EH (cell line): ENCODE data around the gene DEPDC4.

Experiments
- DNase-seq: peaks from one replicate; pipeline ENCODE4 v3.0.0-alpha.2; 2015; ENCODE audit warnings: low read depth

Gene DEPDC4

DNA sequence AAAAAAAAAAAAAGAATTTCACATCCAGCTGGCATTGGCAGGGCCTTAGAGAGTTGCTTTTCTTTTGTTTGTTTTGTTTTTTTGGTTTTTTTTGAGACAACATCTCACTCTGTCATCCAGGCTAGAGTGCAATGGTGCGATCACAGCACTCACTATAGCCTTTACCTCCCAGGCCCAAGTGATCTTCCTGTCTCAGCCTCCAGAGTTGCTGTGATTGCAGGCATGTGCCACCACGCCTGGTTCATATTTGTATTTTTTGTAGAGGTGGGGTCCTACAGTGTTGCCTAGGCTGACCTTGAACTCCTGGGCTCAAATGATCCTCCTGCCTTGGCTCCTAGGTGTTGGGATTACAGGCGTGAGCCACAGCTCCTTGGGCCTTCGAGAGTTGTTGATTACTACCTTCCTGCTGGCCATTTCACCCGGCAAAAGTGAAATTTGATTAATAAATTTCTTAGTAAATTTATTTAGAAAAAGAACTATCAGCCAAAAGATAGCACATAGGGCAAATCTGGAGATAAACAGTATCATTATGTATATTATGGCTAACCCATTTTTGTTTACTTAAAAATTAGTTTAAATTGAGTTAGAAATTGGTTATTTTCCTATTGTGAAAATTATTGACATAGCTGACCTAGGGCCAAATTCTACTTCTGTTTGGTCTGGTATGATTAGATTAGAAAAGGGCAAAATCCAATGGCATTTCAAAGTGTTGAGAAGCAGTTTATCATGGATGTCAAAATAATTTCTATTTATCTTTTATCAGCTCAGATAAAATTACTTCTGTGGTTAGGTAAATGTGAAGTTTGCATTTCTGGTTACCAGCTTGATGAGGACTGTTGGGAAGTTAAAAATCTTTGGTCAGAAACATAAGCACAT is 53.6 kb downstream of the DEPDC4 start:
- no peak for DNase-seq

DNA sequence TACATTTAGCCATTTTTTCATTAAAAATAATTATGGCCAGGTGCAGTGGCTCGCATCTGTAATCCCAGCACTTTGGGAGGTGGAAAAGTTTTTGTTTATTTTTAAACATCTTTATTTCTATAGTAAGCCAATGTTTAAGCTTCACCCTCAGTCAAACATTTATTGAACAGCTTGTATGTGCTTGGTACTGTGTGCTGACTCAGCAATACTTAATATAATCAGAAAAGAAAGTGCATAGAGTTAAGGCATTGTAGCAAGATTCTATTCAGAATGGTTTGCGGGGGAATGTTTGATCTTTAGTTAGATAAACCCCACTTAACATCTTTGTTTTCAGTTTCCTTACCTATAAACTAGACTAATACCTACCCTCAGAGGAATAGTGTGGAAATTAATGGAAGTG is 55.2 kb downstream of the DEPDC4 start:
- no peak for DNase-seq

DNA sequence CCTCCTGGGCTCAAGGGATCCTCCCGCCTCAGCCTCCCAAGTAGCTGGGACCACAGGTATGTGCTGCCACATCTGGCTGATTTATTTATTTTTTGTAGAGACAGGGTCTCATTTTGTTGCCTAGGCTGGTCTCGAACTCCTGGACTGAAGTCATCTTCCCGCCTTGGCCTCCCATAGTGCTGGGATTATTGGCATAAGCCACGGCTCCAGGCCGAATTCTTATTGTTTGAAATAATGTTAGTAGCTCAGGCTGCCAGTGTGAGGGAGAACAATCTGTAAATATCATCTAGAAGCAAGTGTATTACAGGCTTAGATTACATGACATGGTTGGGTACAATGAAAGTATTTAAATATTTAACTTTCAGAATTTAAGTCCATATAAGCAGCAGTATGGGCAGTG is 58.0 kb downstream of the DEPDC4 start:
- no peak for DNase-seq

DNA sequence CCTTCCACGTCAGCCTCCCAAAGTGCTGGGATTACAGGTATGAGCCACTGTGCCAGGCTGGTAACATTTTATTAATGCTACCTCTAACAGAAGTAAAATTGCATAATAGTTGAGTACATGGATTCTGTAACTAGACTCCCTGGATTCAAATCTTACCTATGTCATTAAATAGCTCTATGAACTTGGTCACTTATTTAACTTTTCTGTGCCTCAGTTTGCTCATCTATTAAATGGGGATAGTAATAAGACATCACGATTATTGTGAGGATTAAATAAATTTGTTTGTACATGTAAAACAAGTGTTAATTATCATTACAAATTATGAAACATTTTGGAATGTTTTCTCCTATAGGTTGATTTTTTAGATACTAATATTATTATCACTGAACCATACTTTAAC is 59.6 kb downstream of the DEPDC4 start:
- no peak for DNase-seq

DNA sequence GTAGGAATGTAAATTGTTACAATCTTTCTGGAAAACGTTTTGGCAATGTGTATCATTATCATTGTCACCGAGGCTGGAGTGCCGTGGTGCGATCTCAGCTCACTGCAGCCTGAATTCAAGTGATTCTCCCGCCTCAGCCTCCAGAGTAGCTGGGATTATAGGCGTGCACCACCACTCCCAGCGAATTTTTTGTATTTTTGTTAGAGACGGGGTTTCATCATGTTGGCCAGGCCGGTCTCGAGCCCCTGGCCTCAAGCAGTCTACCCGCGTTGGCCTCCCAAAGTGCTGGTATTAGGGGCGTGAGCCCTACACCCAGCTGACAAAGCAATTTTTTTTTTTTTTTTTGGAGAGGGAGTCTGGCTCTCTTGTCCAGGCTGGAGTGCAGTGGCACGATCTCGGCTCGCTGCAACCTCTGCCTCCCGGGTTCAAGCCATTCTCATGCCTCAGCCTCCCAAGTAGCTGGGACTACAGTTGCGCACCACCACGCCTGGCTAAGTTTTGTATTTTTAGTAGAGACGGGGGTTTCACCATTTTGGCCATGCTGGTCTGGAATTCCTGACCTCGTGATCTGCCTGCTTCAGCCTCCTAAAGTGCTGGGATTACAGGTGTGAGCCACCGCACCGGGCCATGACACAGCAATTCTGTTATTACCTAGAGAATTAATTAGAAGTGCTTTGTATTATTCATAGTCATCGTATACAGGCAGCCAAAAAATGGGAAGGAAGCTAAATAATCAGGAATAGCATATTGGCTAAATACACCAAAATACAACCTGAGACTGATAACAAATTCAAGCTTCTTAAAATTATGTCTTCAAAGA is 65.1 kb downstream of the DEPDC4 start:
- no peak for DNase-seq

DNA sequence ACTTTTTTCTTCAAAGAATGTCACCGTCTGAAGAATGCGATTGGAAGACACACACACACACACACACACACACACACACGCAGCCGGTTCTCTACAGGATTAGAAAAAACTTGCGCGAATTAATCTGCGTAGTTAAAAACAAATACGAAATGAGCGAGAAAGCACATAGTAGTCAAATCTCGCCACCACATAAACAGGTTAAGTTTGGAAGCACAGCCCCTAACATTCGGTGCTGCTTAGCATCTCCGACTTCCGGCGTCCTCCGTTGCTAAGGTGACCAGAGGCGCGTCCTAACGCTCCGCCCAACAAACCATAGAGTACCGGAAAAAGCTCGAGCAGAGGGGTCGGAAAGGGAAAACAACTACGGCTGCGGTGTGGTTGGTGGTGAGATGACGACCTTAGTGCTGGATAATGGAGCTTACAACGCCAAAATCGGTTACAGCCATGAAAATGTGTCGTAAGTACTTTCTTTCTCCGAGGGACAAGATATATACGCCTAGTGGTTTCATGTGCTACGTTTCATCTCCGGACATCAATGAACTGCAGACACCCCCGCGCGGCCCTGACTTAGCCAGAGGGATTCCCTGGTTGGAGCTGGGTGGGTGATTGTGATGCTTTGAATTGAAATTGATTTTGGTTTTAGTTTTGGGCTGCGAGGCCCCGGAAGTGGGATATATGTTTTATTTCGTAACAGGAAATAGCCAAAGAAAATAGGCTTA is 66.3 kb downstream of the DEPDC4 start, which contains the start of gene ACTR6:
Gene ACTR6, plus strand, starts transcription at position 353 of the 719 bp plus-strand sequence. Its CDS starts 37 bp downstream, at position 390.
- peak; percentile 96 for DNase-seq

DNA sequence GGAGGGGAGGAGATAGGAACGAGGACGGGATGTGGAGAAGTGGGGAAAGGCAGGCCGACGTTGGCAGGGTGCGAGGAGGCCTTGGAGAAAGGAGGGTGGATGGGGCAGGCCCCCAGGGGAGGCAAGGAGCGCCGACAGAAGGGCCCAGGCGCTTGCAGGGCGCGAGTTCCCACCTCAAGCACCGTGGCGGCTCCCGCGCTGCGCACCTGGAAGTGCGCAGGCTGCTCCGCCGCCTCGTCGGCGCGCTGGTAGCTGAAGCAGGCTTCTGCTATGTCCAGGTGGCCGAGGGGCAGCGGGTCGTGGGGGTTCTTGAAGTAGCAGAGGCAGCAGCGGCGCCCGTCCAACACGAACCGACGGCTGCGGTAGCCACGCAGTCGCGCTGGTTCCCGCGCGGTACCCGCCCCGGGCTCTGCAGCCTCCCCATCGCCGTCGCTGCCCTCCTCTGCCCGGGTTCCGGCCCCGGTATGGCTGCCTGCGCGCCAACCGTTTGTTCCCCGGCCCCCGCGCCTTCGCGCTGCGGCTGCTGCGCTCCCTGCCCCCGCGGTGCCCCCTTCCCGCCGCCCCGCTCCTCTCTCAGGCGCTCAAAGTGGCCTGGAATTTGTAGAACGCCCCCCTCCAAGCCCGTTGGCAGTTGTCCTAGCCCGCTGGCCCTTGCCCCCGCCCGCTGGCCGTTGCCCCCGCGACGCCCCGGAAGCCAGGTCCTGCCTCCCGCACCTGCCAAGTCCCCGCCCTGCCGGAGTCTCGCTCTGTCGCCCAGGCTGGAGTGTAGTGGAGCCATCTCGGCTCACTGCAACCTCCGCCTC is 67.3 kb downstream of the DEPDC4 start:
- peak; percentile 41 for DNase-seq

DNA sequence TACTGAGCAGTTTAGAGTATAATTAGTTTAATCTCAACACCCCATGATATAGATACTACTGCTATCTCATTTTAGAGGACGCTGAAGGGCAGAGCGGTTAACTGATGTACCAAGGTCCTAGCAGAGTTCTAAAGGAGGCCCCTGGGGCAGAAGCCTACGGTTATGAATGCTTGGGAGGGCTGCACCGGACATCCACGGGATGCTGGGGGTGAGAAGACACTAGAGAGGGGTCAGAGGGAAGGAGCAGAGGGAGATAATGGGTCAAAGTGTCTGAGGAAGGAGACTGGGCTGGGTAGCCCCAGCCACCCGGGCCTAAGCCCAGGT is 67.9 kb downstream of the DEPDC4 start:
- DNase-seq: no peak

DNA sequence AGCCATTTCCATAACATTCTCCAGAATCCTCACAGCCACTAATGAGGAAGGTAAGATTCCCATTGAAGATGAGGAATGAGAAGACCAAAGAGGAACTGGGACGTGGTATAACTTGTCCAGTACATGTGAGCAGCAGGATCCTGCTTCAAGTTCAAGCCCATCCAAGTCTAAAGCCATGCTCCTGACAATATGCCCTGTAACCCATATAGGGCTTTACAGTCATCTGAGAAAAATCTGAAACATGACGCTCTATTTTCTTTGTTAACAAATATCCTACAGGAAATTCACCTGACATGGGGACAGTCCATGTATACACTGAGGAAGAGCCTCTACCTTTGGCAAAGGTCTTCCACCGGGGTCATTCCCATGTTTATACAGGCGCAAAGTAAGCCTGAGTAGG is 69.4 kb downstream of the DEPDC4 start:
- DNase-seq: no peak

DNA sequence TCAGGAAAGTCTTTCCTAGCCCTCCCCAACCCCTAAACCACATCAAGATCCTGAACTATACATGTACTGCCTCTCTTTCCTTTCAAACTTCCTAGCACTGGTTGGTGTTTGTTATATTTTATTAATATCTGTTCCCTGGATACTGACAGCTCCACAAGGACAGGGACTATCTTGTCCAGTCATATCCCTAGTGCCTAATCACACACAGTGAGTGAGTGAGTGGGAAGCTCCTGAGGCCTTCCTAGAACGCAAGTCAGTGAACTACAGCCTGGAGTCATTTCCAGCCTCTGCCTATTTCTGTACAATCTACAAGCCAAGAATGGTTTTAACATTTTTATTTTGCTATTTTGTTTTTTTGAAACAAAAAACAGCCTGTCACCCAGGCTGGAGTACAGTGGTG is 73.8 kb downstream of the DEPDC4 start:
- no peak for DNase-seq
